Ascending aorta (tissue), 2 donors: ENCODE measurements around the gene MYPN. TPM values are rescaled to one million over a fixed set of nuclear protein-coding genes. Genes with fewer than 3 reads are reported as not detected.

Source experiments
- DNase-seq, 2 donors: peaks; one replicate each; pipeline ENCODE4 v3.0.0-alpha.2; 2019; ENCODE audit warnings: low spot score in 2 of 2
- H3K27ac ChIP-seq, 2 donors: fragments of 200-600 bp; sonication (generic); one replicate each; pipeline ENCODE4 v1.5.1; 2016 to 2017; ENCODE audit warnings: mild to moderate bottlenecking in 1 of 2
- H3K27me3 ChIP-seq: fragments of 200-600 bp; sonication (generic); one replicate; pipeline ENCODE4 v1.5.1; 2017
- H3K36me3 ChIP-seq, 2 donors: fragments of 200-600 bp; sonication (generic); one replicate each; pipeline ENCODE4 v1.5.1; 2016
- H3K4me1 ChIP-seq, 2 donors: fragments of 200-600 bp; sonication (generic); one replicate each; pipeline ENCODE4 v1.5.1; 2016 to 2017; ENCODE audit warnings: mild to moderate bottlenecking in 1 of 2
- H3K4me3 ChIP-seq, 2 donors: fragments of 200-600 bp; sonication (generic); one replicate each; pipeline ENCODE4 v1.5.1; 2016 to 2017; ENCODE audit warnings: mild to moderate bottlenecking in 1 of 2
- H3K9me3 ChIP-seq, 2 donors: fragments of 200-600 bp; sonication (generic); one replicate each; pipeline ENCODE4 v1.5.1; 2016
- intact Hi-C: fragments of 100-400 bp; cut with DNase I; formaldehyde crosslinking; loops from one replicate; pipeline ENCODE4 v1.15.1; 2023
- total RNA-seq: library from RNA; depleted of rRNA; stranded (reverse); fragments of >200 nt; gene quantifications from one replicate; pipeline ENCODE4 v1.1.0, GENCODE V29; 2016
- TF ChIP-seq, protein P1 (sequence below), 3 experiments: fragments of 200-600 bp in 2 of 3; fragments of 450-650 bp in 1 of 3; sonication (generic) in 2 of 3; IDR thresholded peaks; one replicate each; pipeline ENCODE4 v1.5.1; 2016 to 2019; ENCODE audit warnings: antibody characterized with exemption in 3 of 3, mild to moderate bottlenecking in 1 of 3, moderate library complexity in 1 of 3

Gene MYPN
- total RNA-seq, 1 donor from 2014 or later: not detected

DNA sequence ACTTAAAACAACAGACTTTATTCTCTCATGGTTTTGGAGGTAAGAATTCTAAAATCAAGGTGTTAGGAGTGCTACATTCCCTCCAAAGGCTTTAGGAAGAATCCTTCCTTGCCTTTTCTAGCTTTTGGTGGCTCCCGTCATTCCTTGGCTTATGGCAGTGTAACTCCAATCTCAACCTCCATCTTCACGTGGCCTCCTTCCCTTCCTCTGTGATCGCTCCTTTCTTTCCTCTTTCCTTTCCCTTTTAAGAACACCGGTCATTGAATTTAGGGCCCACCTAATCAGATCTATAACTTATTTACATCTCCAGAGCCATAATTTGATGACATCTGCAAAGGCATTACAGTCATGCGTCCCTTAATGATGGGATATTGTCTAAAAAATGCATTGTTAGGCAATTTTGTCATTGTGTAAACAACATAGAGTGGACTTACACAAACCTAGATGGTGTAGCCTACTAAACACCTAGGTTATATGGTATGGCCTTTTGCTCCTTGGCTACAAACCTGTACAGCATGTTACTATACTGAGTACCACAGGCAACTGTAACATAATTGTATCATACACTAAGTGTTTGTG is 28.3 kb upstream of the MYPN start:
- Histone ChIP-seq H3K36me3 (no peaks in the 10 kb centered on the region), H3K4me1 (no peaks in the 10 kb centered on the region), H3K4me3 (no peak overlapping the region), H3K9me3 (no peaks in the 10 kb centered on the region), H3K27me3 (no peaks in the 10 kb centered on the region), H3K27ac (no peak overlapping the region)
- no peak for DNase-seq
- intact Hi-C loops: no loop called here
- TF ChIP-seq, protein P1, sequence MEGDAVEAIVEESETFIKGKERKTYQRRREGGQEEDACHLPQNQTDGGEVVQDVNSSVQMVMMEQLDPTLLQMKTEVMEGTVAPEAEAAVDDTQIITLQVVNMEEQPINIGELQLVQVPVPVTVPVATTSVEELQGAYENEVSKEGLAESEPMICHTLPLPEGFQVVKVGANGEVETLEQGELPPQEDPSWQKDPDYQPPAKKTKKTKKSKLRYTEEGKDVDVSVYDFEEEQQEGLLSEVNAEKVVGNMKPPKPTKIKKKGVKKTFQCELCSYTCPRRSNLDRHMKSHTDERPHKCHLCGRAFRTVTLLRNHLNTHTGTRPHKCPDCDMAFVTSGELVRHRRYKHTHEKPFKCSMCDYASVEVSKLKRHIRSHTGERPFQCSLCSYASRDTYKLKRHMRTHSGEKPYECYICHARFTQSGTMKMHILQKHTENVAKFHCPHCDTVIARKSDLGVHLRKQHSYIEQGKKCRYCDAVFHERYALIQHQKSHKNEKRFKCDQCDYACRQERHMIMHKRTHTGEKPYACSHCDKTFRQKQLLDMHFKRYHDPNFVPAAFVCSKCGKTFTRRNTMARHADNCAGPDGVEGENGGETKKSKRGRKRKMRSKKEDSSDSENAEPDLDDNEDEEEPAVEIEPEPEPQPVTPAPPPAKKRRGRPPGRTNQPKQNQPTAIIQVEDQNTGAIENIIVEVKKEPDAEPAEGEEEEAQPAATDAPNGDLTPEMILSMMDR (IDR thresholded peaks at IDR 0.05): no peak

DNA sequence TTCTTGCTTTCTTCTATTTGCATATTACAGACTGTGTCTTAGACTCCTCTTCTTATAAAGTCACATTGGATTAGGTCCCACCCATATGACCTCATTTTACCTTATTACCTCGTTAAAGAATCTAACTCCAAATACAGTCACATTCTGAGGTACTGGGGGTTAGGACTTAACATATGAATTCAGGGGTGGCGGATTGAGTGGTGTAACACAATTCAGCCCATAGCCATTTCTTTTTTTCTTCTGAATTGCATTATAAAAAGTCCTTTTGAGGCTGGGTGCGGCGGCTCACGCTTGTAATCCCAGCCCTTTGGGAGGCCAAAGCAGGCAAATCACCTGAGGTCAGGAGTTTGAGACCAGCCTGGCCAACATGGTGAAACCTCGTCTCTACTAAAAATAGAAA is 27.4 kb upstream of the MYPN start:
- intact Hi-C loops: no loop called here

DNA sequence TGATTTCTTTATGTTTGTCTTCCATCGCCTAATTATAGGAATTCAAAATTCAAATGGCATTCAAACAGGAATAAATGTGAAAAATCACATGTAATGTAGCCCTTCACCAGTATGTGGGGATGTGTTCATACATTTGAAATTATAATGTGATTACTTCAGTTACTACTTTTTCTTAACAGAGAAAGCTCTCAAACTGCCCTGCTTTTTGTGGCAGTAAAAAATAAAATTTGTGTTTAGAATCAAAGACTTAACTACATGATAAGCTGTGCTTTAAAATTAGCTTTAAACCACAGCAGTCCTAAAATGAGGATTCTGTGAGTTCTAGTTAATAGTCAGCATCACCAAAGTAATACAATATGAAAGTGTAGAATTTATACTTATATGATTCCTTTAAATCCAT is 26.4 kb upstream of the MYPN start:
- TF ChIP-seq, protein P1 (IDR thresholded peaks at IDR 0.05): peak; percentile 34 to 42 (median 40)
- Histone ChIP-seq H3K4me1 (no peaks in the 10 kb centered on the region), H3K27ac (no peak overlapping the region), H3K9me3 (no peaks in the 10 kb centered on the region), H3K36me3 (no peaks in the 10 kb centered on the region), H3K27me3 (no peaks in the 10 kb centered on the region), H3K4me3 (no peak overlapping the region)
- intact Hi-C loops: loop anchor here (1.0 kb wide), 1 partner anchor 72 kb away; no protein-coding TSS in a partner anchor
- DNase-seq: no peak

More for the DNA sequence above, 27.4 kb upstream of the MYPN start:
- Histone ChIP-seq H3K27ac (no peak overlapping the region), H3K36me3 (no peaks in the 10 kb centered on the region), H3K9me3 (no peaks in the 10 kb centered on the region), H3K4me3 (no peak overlapping the region), H3K4me1 (no peaks in the 10 kb centered on the region), H3K27me3 (no peaks in the 10 kb centered on the region)
- DNase-seq: no peak
- TF ChIP-seq, protein P1 (IDR thresholded peaks at IDR 0.05): no peak

DNA sequence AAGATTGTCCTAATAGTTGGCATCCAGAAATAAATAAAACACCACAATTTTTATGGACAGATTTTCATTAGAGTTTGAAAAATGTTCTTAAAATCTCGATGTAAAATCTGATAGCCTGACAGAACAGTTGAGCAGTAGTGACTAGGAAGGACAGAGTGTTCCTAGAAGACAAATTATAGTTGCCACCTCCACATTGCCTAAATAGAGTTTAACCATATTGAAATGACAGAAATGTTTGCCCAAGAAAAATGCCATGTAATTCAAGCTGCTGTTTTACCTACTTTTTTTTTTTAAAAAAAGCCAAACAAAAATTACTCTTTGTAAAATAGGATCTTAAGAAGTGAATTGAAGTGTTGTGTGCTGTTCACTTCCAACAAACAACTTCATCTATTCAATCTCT is 25.3 kb upstream of the MYPN start:
- no peak for DNase-seq
- intact Hi-C loops: loop anchor here (1.0 kb wide), 1 partner anchor 71 kb away; no protein-coding TSS in a partner anchor
- TF ChIP-seq, protein P1 (IDR thresholded peaks at IDR 0.05): no peak

DNA sequence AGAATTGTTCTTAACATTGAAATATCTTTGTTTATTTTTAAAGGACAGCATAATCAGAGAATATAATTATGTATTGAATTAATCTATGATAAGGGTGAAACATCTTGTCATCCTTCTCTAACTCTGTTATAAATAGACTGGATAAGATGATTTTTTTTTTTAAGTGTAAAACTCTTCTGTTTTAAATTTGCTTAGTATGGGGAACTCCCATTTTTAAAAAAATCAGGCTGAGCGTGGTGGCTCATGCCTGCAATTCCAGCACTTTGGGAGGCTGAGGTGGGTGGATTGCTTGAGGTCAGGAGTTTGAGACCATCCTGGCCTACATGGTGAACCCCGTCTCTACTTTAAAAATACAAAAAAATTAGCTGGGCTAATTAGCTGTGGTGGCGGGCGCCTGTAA is 24.8 kb upstream of the MYPN start:
- DNase-seq: no peak
- no peaks in the 10 kb centered on the region for H3K36me3 ChIP-seq
- H3K27ac ChIP-seq: no peak overlapping the region
- H3K27me3 ChIP-seq: no peaks in the 10 kb centered on the region
- TF ChIP-seq, protein P1 (IDR thresholded peaks at IDR 0.05): no peak
- H3K9me3 ChIP-seq: no peaks in the 10 kb centered on the region
- H3K4me1 ChIP-seq: no peaks in the 10 kb centered on the region
- intact Hi-C loops: no loop called here
- no peak overlapping the region for H3K4me3 ChIP-seq

More for the DNA sequence above, 25.3 kb upstream of the MYPN start:
- Histone ChIP-seq H3K4me1 (no peaks in the 10 kb centered on the region), H3K9me3 (no peaks in the 10 kb centered on the region), H3K27me3 (no peaks in the 10 kb centered on the region), H3K36me3 (no peaks in the 10 kb centered on the region), H3K27ac (no peak overlapping the region), H3K4me3 (no peak overlapping the region)

DNA sequence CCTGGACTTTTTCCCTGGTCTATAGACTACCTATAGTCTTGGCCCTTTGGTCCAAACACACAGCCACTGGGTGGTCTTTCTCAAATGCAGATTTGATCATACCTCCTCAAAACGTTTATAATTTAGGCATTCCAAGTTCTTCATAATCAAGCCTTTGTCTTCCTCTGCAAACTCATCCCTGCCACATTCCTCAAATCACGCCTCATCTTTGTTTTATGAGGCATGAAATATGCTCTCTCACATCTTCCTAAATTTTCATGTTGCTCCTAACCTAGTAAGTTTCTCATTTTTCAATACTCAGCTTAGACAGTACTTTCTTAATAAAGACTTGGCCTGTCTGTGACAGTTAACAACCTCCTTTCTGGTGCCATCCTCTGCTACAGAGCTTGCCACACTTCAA is 23.3 kb upstream of the MYPN start:
- H3K4me3 ChIP-seq: no peak overlapping the region
- TF ChIP-seq, protein P1 (IDR thresholded peaks at IDR 0.05): no peak
- no peaks in the 10 kb centered on the region for H3K27me3 ChIP-seq
- DNase-seq: no peak
- H3K4me1 ChIP-seq: no peaks in the 10 kb centered on the region
- H3K36me3 ChIP-seq: no peaks in the 10 kb centered on the region
- no peak overlapping the region for H3K27ac ChIP-seq
- intact Hi-C loops: no loop called here
- no peaks in the 10 kb centered on the region for H3K9me3 ChIP-seq
